B cell (primary cell): ENCODE measurements around the gene CFL2. TPM values are rescaled to one million over a fixed set of nuclear protein-coding genes. Genes with fewer than 3 reads are reported as not detected.

Experiments
- ATAC-seq: fragments of 200-7000 bp; cut with Tn5 transposase; one replicate; pipeline ENCODE4 v1.10.0; 2021; ENCODE audit warnings: low read depth, mild to moderate bottlenecking, moderate number of reproducible peaks, moderate library complexity
- CTCF ChIA-PET: fragments of 350-600 bp; sonication (Branson Sonifier 250); formaldehyde crosslinking; loops from one replicate; lab custom pipeline; 2021; ENCODE audit warnings: antibody characterized with exemption, inconsistent platforms; lab: Charles Lee
- POLR2A ChIA-PET: fragments of 350-600 bp; sonication (Branson Sonifier 250); formaldehyde crosslinking; loops from one replicate; lab custom pipeline; 2021; ENCODE audit warnings: antibody characterized with exemption; lab: Charles Lee
- DNase-seq: peaks from one replicate; pipeline ENCODE4 v3.0.0; 2013
- H2AFZ ChIP-seq: 2 replicates; pipeline ENCODE4 v1.6.1; 2012; ENCODE audit warnings: mild to moderate bottlenecking, low read depth, low read length; ENCODE audit not compliant: insufficient read depth, poor library complexity, severe bottlenecking
- H3K27ac ChIP-seq, 2 donors: 1 replicate in 1 of 2; 2 replicates in 1 of 2; pipeline ENCODE4 v1.5.1; 2012 to 2013; ENCODE audit warnings: low read length in 2 of 2, mild to moderate bottlenecking in 2 of 2, moderate library complexity in 1 of 2
- H3K27me3 ChIP-seq, 4 experiments: fragments of 200-600 bp in 1 of 4; sonication (generic) in 1 of 4; replicated peaks in 1 of 4; 1 replicate in 2 of 4; 2 replicates in 2 of 4; pipeline versions ENCODE4 v1.6.1 to v1.7.0; 2013 to 2016; ENCODE audit warnings: low read length in 3 of 4, mild to moderate bottlenecking in 2 of 4, mixed read lengths in 1 of 4, moderate library complexity in 1 of 4; ENCODE audit not compliant: insufficient read depth in 4 of 4, control insufficient read depth in 3 of 4; ENCODE audit errors: control extremely low read depth in 1 of 4
- H3K36me3 ChIP-seq, 2 experiments: replicated peaks in 1 of 2; 1 replicate in 1 of 2; 2 replicates in 1 of 2; pipeline versions ENCODE4 v1.6.1 to v1.7.1; 2013; ENCODE audit warnings: low read length in 1 of 2; ENCODE audit not compliant: insufficient read depth in 2 of 2, control insufficient read depth in 1 of 2; ENCODE audit errors: control extremely low read depth in 1 of 2, extremely low read depth in 1 of 2
- H3K4me1 ChIP-seq, 2 donors: fragments of 200-600 bp in 1 of 2; sonication (generic) in 1 of 2; 1 replicate in 1 of 2; 2 replicates in 1 of 2; pipeline versions ENCODE4 v1.5.1 to v1.6.1; 2013 to 2017; ENCODE audit warnings: low read length in 2 of 2; ENCODE audit not compliant: control insufficient read depth in 2 of 2, insufficient read depth in 2 of 2
- H3K4me2 ChIP-seq: replicated peaks from 2 replicates; pipeline ENCODE3; 2012; ENCODE audit warnings: mild to moderate bottlenecking, low read depth, low read length; ENCODE audit not compliant: poor library complexity, severe bottlenecking
- H3K4me3 ChIP-seq, 5 experiments: fragments of 200-600 bp in 1 of 5; sonication (generic) in 1 of 5; 1 replicate in 3 of 5; 2 replicates in 2 of 5; pipeline versions ENCODE4 v1.5.1 to v1.7.0; 2011 to 2016; ENCODE audit warnings: low read length in 4 of 5, mild to moderate bottlenecking in 4 of 5, low read depth in 2 of 5, control low read depth in 1 of 5, moderate library complexity in 1 of 5; ENCODE audit not compliant: insufficient read depth in 1 of 5; ENCODE audit errors: control extremely low read depth in 1 of 5, extremely low read depth in 1 of 5
- H3K79me2 ChIP-seq: fragments of 200-600 bp; sonication (generic); one replicate; pipeline ENCODE4 v1.6.0; 2016; ENCODE audit warnings: low read length; ENCODE audit not compliant: control insufficient read depth, insufficient read depth
- H3K9ac ChIP-seq: fragments of 200-600 bp; sonication (generic); 2 replicates; pipeline ENCODE4 v1.6.1; 2017; ENCODE audit warnings: mild to moderate bottlenecking, low read length, moderate library complexity
- H3K9me3 ChIP-seq, 3 donors: one replicate each; pipeline versions ENCODE4 v1.6.1 to v1.7.1; 2013; ENCODE audit warnings: low read length in 2 of 3; ENCODE audit not compliant: control insufficient read depth in 2 of 3, insufficient read depth in 1 of 3; ENCODE audit errors: control extremely low read depth in 1 of 3
- H4K20me1 ChIP-seq: 2 replicates; pipeline ENCODE4 v1.6.0; 2012; ENCODE audit warnings: mild to moderate bottlenecking, low read length; ENCODE audit not compliant: insufficient read depth, control insufficient read depth, poor library complexity, severe bottlenecking
- H3K27ac Mint-ChIP-seq: one replicate; pipeline ENCODE4 v1.8.0; 2021; ENCODE audit warnings: mixed read lengths
- H3K27me3 Mint-ChIP-seq: one replicate; pipeline ENCODE4 v1.8.0; 2021; ENCODE audit warnings: mixed read lengths
- H3K4me1 Mint-ChIP-seq: one replicate; pipeline ENCODE4 v1.8.0; 2021; ENCODE audit warnings: mixed read lengths
- H3K4me3 Mint-ChIP-seq: one replicate; pipeline ENCODE4 v1.8.0; 2021; ENCODE audit warnings: mixed read lengths
- H3K9me3 Mint-ChIP-seq: one replicate; pipeline ENCODE4 v1.8.0; 2022; ENCODE audit warnings: mixed read lengths; ENCODE audit not compliant: insufficient read depth
- EZH2 ChIP-seq: IDR thresholded peaks from 2 replicates; pipeline ENCODE4 v1.6.1; 2012; ENCODE audit warnings: borderline replicate concordance, low read depth, mild to moderate bottlenecking, moderate library complexity, low read length; ENCODE audit not compliant: insufficient read depth, poor library complexity, severe bottlenecking
- whole genome bisulfite sequencing: methylation state at CpG from one replicate; pipeline ENCODE4 v1.1.5; 2013; ENCODE audit warnings: missing lambda C conversion rate; ENCODE audit not compliant: insufficient coverage; 5-methylcytosine and 5-hydroxymethylcytosine counted together
- intact Hi-C: fragments of 100-400 bp; cut with micrococcal nuclease; formaldehyde crosslinking; loops from one replicate; pipeline ENCODE4 v1.10.0; 2022
- polyA plus RNA-seq: library from polyadenylated mRNA; depleted of rRNA; stranded (reverse); fragments of >200 nt; gene quantifications from 2 replicates; pipeline ENCODE4 v1.2.3, GENCODE V29; 2012
- total RNA-seq, 2 donors: library from RNA; stranded (reverse); fragments of 120-200 nt in 1 of 2; gene quantifications; 1 replicate in 1 of 2; 2 replicates in 1 of 2; pipeline versions ENCODE4 v1.2.3 to v1.2.4, GENCODE V29; 2013 to 2022
- TF ChIP-seq, protein P1 (sequence below): fragments of 200-600 bp; IDR thresholded peaks from one replicate; pipeline ENCODE4 v1.8.0; 2022; ENCODE audit warnings: antibody characterized with exemption, mild to moderate bottlenecking

Gene CFL2
- total and polyA plus RNA-seq, 2 donors (not counting 1 experiment from before 2014, with no cell fraction given), result 9.6 to 21.9 TPM

DNA sequence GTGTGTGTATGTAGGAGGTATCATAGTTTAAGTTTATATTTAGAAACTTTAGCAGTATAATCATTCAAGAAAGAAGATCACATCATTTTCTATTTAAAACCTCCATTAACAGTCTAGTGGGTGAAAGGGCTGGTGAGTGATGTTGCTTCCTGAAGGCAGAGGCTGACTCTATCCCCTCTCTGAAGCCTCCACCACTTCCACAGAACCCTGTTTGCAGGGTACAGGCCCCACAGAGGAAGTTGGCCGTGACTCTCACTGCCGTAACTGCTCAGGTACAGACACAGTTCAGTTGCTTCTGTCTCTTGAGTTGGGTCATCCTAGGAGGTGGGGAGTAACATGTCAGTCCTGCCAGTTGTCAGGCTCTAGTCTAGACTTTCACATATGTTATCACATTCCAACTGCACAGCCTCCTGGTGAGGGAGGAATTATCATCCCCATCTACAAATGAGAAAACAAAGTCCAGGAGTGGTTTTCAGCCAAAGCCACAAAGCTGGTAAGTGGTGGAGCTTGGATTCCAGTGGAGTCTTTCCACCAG lies 31.5 kb downstream of the CFL2 start:
- H3K4me1 Mint-ChIP-seq, result no peaks in the 10 kb centered on the region
- 8% methylated on average over 2 of the region's 2 CpGs for WGBS
- H3K9ac ChIP-seq, result no peak overlapping the region
- ATAC-seq, result no peak
- no peaks in the 10 kb centered on the region for H3K36me3 ChIP-seq
- peaks cover 12% of the 10 kb centered on the region for H3K27me3 Mint-ChIP-seq
- no peaks in the 10 kb centered on the region for H3K27me3 ChIP-seq
- peak overlapping the region; percentile 6 for H2AFZ ChIP-seq
- intact Hi-C loops, result no loop called here
- H4K20me1 ChIP-seq, result no peaks in the 10 kb centered on the region
- CTCF ChIA-PET, result no interaction called here
- no peak overlapping the region for H3K4me2 ChIP-seq
- H3K4me3 Mint-ChIP-seq, result no peak overlapping the region
- H3K27ac ChIP-seq, result no peak overlapping the region
- no peaks in the 10 kb centered on the region for H3K9me3 ChIP-seq
- no peaks in the 10 kb centered on the region for H3K79me2 ChIP-seq
- no peak for DNase-seq
- no peak overlapping the region for H3K27ac Mint-ChIP-seq
- H3K4me3 ChIP-seq, result no peak overlapping the region
- no peaks in the 10 kb centered on the region for H3K4me1 ChIP-seq
- POLR2A ChIA-PET, result no interaction called here
- TF ChIP-seq EZH2, result no peak
- TF ChIP-seq, protein P1, sequence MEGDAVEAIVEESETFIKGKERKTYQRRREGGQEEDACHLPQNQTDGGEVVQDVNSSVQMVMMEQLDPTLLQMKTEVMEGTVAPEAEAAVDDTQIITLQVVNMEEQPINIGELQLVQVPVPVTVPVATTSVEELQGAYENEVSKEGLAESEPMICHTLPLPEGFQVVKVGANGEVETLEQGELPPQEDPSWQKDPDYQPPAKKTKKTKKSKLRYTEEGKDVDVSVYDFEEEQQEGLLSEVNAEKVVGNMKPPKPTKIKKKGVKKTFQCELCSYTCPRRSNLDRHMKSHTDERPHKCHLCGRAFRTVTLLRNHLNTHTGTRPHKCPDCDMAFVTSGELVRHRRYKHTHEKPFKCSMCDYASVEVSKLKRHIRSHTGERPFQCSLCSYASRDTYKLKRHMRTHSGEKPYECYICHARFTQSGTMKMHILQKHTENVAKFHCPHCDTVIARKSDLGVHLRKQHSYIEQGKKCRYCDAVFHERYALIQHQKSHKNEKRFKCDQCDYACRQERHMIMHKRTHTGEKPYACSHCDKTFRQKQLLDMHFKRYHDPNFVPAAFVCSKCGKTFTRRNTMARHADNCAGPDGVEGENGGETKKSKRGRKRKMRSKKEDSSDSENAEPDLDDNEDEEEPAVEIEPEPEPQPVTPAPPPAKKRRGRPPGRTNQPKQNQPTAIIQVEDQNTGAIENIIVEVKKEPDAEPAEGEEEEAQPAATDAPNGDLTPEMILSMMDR, result no peak
- no peaks in the 10 kb centered on the region for H3K9me3 Mint-ChIP-seq

DNA sequence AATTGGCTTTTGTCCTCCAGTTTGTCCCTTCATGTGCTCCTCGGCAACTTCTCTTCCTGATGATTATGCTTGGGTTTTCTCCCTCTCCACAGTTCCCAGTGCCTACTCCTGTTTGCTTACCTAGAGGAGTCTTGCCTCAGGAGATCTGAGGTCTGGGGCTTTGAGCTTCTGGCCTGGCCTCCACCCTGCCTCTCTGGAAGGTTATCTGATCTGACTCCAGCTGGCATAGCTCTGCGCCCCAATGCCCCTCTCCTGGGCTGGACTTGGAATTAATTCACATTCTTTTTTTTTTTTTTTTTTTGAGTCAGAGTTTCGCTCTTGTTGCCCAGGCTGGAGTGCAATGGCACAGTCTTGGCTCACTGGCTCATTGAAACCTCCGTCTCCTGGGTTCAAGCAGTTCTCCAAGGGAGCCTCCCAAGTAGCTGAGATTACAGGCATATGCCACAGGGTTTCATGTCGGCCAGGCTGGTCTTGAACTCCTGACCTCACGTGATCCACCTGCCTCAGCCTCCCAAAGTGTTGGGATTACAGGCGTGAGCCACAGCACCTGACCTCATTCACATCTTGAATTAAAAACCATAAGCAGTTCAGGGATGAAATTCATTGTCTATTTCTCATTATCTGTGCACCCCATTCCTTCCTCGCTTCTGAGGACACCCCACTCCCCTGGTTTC lies 33.5 kb downstream of the CFL2 start:
- ChIA-PET POLR2A (no interaction called here), CTCF (no interaction called here)
- H3K4me3 ChIP-seq, result no peak overlapping the region
- H3K4me2 ChIP-seq, result no peak overlapping the region
- H4K20me1 ChIP-seq, result no peaks in the 10 kb centered on the region
- no peak overlapping the region for H3K9ac ChIP-seq
- Mint-ChIP-seq H3K9me3 (no peaks in the 10 kb centered on the region), H3K4me1 (no peaks in the 10 kb centered on the region), H3K27me3 (peaks cover 3% of the 10 kb centered on the region), H3K4me3 (no peak overlapping the region), H3K27ac (no peak overlapping the region)
- no peaks in the 10 kb centered on the region for H3K27me3 ChIP-seq
- no peaks in the 10 kb centered on the region for H3K4me1 ChIP-seq
- no peaks in the 10 kb centered on the region for H3K36me3 ChIP-seq
- no peak overlapping the region for H3K27ac ChIP-seq
- no peak overlapping the region for H2AFZ ChIP-seq
- WGBS, result 95% methylated on average over 7 of the region's 8 CpGs
- no peak for DNase-seq
- intact Hi-C loops, result no loop called here
- TF ChIP-seq EZH2, result no peak
- TF ChIP-seq, protein P1, result no peak
- ATAC-seq, result no peak
- no peaks in the 10 kb centered on the region for H3K9me3 ChIP-seq
- no peaks in the 10 kb centered on the region for H3K79me2 ChIP-seq
